Measurements from ENCODE around the gene INF2.
"Not testable (repeated sequence)": the region's sequence is repeated elsewhere in the genome, so short reads cannot be mapped to it uniquely, and the experiment has no call there.

INF2 gene

DNA sequence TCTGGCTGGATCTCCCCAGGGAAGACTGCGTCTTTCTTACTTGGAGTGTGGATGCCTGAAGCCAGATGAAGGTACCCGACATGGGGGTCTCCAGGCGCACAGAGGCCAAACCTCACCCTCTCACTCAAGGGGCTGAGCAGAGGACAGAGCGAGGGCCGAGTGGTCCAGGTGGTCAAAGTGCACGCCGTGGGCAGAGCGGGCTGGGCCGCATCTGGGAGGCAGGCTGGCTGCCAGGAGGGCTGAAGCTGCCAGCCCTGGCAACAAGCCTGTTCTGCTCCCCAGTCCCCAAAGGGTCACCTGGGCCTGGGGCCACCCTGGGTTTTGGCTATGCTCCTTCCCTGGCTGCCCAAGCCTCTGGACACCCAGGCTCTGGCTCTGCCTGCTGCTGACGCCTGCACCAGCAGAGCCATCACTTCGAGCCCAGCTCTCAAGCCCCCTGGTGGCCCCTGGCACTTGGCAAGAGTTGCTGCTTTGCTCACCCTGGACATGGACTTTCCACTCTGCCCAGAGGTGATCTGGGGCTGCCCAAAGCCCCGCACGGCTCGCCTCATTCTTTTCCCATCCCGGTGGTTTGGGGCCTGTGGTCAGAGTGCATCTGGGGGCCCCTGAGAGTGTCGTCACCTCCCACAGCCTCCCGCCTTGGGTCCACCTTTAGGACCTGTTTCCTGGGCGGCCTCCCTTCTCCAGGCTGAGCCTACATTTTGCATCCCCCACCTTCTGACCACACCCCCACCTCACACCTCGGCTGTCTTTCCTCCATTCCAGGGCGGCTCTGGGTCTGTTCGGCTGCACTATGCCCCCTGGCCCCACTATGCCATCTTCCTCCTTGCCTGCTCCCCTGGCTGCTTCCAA is 37.4 kb downstream of the INF2 start:
- no peaks in the 10 kb centered on the region for H3K36me3 ChIP-seq
- DNase-seq, result peak; percentile 51
- H3K4me3 ChIP-seq (ENCODE audit: low read depth, low read length), result no peak overlapping the region
- H3K9me3 ChIP-seq, result no peaks in the 10 kb centered on the region
- no peaks in the 10 kb centered on the region for H3K27me3 ChIP-seq
- peaks cover 4% of the 10 kb centered on the region; the same call in 1 of the 2 replicates for H3K4me1 ChIP-seq
- TF ChIP-seq, protein P1, sequence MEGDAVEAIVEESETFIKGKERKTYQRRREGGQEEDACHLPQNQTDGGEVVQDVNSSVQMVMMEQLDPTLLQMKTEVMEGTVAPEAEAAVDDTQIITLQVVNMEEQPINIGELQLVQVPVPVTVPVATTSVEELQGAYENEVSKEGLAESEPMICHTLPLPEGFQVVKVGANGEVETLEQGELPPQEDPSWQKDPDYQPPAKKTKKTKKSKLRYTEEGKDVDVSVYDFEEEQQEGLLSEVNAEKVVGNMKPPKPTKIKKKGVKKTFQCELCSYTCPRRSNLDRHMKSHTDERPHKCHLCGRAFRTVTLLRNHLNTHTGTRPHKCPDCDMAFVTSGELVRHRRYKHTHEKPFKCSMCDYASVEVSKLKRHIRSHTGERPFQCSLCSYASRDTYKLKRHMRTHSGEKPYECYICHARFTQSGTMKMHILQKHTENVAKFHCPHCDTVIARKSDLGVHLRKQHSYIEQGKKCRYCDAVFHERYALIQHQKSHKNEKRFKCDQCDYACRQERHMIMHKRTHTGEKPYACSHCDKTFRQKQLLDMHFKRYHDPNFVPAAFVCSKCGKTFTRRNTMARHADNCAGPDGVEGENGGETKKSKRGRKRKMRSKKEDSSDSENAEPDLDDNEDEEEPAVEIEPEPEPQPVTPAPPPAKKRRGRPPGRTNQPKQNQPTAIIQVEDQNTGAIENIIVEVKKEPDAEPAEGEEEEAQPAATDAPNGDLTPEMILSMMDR (IDR thresholded peaks at IDR 0.05; ENCODE audit: low read depth, low read length), result peak; percentile 49

DNA sequence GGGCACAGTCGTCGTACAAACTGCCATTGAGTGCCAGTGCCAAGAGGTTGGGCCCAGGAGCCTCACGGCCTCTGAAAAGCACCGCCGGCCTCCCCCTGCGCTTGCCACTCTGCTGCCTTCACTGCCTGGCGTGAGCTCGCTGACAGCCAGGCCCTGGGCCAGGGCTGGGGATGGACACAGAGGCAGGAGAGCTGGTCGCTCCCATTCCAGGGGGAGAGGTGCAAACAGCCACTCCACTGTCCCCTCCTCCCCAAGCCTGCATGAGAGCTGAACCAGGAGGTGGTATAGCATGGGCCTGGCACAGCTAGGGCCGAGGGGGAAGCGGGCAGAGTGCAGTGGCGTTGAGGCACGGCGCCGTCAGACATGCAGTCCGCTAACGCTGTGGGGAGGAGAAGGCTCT is 39.2 kb downstream of the INF2 start:
- DNase-seq, result no peak
- H3K36me3 ChIP-seq, result no peaks in the 10 kb centered on the region
- H3K4me3 ChIP-seq (ENCODE audit: low read depth, low read length), result no peak overlapping the region
- peaks cover 4% of the 10 kb centered on the region; the same call in 1 of the 2 replicates for H3K4me1 ChIP-seq
- TF ChIP-seq, protein P1 (IDR thresholded peaks at IDR 0.05; ENCODE audit: low read depth, low read length), result no peak
- H3K27me3 ChIP-seq, result no peaks in the 10 kb centered on the region
- no peaks in the 10 kb centered on the region for H3K9me3 ChIP-seq

DNA sequence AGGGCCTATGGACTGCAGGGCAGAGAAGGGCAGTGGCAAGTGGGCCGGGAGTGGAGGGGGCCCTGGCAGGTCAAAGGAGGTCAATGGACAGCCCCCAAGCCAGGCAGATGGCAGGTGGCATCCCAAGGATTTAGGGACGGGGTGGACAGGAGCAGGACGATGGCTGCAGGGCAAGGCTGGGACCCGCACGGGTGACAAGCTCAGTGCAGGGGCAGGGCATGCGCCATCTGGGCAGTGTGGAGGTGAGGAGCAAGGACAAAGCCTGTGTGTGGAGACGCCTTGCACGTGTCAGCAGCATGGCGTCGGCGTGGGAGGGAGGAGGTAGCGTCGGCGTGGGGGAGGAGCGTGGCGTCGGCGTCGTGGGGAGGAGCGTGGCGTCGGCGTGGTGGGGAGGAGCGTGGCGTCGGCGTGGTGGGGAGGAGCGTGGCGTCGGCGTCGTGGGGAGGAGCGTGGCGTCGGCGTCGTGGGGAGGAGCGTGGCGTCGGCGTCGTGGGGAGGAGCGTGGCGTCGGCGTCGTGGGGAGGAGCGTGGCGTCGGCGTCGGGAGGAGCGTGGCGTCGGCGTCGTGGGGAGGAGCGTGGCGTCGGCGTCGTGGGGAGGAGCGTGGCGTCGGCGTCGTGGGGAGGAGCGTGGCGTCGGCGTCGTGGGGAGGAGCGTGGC is 39.9 kb downstream of the INF2 start:
- H3K36me3 ChIP-seq; DNase-seq; H3K27me3 ChIP-seq; H3K9me3 ChIP-seq; H3K4me1 ChIP-seq; H3K4me3 ChIP-seq (ENCODE audit: low read depth, low read length): not testable (repeated sequence)

DNA sequence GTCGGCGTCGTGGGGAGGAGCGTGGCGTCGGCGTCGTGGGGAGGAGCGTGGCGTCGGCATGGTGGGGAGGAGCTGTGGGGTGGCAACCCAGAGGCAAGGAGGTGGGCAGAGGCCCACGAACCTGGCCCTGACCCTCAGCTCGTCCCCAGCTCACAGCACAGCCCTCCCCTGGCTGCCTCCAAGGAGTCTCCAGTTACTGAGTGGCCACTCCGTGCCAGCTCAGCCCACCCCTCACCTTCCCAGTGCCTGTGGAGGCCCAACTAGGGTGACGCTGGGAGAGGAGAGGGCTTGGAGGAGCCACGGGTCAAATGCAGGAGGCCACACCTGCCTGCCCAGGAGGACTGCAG is 40.4 kb downstream of the INF2 start:
- Histone ChIP-seq H3K36me3 (no peaks in the 10 kb centered on the region), H3K4me1 (peaks cover under 1% of the 10 kb centered on the region; the same call in 1 of the 2 replicates), H3K9me3 (no peaks in the 10 kb centered on the region), H3K27me3 (no peaks in the 10 kb centered on the region), H3K4me3 (ENCODE audit: low read depth, low read length) (no peak overlapping the region)
- TF ChIP-seq, protein P1 (IDR thresholded peaks at IDR 0.05; ENCODE audit: low read depth, low read length), result no peak
- DNase-seq, result no peak

DNA sequence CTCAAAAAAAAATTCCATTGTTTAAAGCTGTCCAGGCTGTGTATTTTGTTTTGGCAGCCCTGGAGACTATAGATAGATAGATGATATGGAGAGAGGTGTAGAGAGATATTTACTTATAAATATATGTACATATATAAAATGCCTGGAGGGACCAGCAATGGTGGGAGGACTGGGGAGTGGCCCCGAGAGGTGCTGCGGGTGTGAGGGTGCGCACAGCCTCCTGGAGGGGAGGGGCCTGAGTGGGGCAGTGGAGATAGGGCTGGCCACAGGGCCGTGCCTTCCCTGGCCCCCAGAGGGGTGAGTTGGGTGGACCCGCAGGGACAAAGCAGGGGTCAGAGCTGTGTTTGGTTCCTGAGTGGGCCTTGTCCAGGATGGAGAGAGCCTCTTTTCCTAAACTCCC is 41.1 kb downstream of the INF2 start:
- Histone ChIP-seq H3K36me3 (no peaks in the 10 kb centered on the region), H3K4me1 (no peaks in the 10 kb centered on the region), H3K4me3 (ENCODE audit: low read depth, low read length) (no peak overlapping the region), H3K27me3 (no peaks in the 10 kb centered on the region), H3K9me3 (no peaks in the 10 kb centered on the region)
- TF ChIP-seq, protein P1 (IDR thresholded peaks at IDR 0.05; ENCODE audit: low read depth, low read length), result no peak
- no peak for DNase-seq

DNA sequence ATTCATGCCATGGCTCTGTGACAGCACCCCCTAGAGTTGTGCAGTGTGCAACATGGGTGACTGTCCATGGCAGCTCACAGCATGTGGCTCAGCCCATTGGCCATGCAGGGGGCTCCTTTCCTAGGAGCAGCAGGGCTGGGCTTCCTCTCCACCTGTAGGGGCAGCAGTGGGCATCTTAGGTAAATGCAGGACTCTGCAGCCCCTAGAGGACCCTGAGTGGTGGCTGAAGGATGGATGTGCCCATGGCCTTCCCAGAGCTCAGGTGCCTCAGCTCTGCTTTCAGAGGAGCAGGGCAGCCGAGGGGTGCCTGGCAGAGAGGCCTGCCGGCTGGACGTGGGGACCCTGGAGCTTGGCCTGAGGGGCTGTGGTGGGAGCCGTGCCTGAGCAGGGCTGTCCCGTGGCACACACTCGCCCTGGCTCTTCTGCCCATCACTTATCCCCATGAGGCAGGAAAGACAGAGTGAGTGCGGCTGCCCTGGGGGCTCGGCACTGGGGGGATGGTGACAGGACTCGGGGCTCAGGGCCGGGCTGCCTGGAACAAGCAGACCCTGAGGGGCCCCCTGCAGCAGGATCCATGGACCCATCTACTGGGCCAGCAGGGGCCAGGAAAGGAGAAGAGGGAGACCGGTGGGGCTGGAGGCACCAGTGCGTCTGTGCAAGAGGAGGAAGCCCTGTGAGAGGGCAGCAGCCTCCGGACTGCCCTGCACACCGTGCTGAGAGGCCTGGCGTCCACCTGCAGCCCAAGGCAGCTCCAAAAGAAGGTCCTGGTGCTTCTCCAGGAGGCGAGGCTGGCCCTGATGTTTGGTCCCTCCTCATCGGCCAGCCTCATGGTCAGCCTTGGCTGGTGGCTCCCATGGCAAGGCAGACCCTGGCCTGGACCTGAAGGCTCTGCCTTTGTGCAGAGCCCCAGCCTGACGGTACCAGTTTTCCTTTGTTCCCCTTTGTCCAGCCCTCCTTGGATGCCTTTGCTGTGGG is 42.2 kb downstream of the INF2 start:
- H3K4me3 ChIP-seq (ENCODE audit: low read depth, low read length), result no peak overlapping the region
- TF ChIP-seq, protein P1 (IDR thresholded peaks at IDR 0.05; ENCODE audit: low read depth, low read length), result peak; percentile 62
- H3K36me3 ChIP-seq, result no peaks in the 10 kb centered on the region
- DNase-seq, result peak; percentile 51
- no peaks in the 10 kb centered on the region for H3K27me3 ChIP-seq
- H3K9me3 ChIP-seq, result no peaks in the 10 kb centered on the region
- no peaks in the 10 kb centered on the region for H3K4me1 ChIP-seq

All from BE2C (cell line).